Heart right ventricle (tissue), 16 donors: ENCODE data around the gene BMF. TPM values are rescaled to one million over a fixed set of nuclear protein-coding genes. Genes with fewer than 3 reads are reported as not detected.

Source experiments
- ATAC-seq, 8 donors: fragments of 200-7000 bp; cut with Tn5 transposase; one replicate each; pipeline ENCODE4 v1.9.1; 2020; ENCODE audit warnings: mild to moderate bottlenecking in 8 of 8, moderate library complexity in 8 of 8, moderate number of reproducible peaks in 1 of 8
- DNase-seq, 2 donors: peaks; one replicate each; pipeline ENCODE4 v3.0.0-alpha.2; 2020
- H3K27ac ChIP-seq, 10 donors: fragments of 200-600 bp; sonication (generic) in 2 of 10; one replicate each; pipeline versions ENCODE4 v1.5.0 to v1.8.0; 2020 to 2022; ENCODE audit warnings: mild to moderate bottlenecking in 3 of 10
- H3K27me3 ChIP-seq, 7 donors: fragments of 200-600 bp; one replicate each; pipeline ENCODE4 v1.8.0; 2021 to 2022; ENCODE audit warnings: mild to moderate bottlenecking in 2 of 7
- H3K36me3 ChIP-seq, 9 donors: fragments of 200-600 bp; sonication (generic) in 1 of 9; one replicate each; pipeline versions ENCODE4 v1.5.0 to v1.8.0; 2020 to 2022; ENCODE audit warnings: mild to moderate bottlenecking in 2 of 9
- H3K4me1 ChIP-seq, 9 donors: fragments of 200-600 bp; sonication (generic) in 1 of 9; one replicate each; pipeline versions ENCODE4 v1.5.0 to v1.8.0; 2020 to 2022; ENCODE audit warnings: mild to moderate bottlenecking in 4 of 9
- H3K4me3 ChIP-seq, 10 donors: fragments of 200-600 bp; sonication (generic) in 2 of 10; one replicate each; pipeline versions ENCODE4 v1.5.0 to v1.8.0; 2020 to 2022; ENCODE audit warnings: mild to moderate bottlenecking in 7 of 10, moderate library complexity in 2 of 10
- H3K9me3 ChIP-seq, 11 donors: fragments of 200-600 bp in 10 of 11; sonication (generic) in 2 of 11; one replicate each; pipeline versions ENCODE4 v1.5.0 to v1.8.0; 2013 to 2022; ENCODE audit warnings: mild to moderate bottlenecking in 2 of 11, control low read depth in 1 of 11, moderate library complexity in 1 of 11
- CTCF ChIP-seq, 9 donors: fragments of 200-600 bp; sonication (generic) in 2 of 9; IDR thresholded peaks; one replicate each; pipeline versions ENCODE4 v1.5.0 to v1.8.0; 2021 to 2022; ENCODE audit warnings: antibody characterized with exemption in 9 of 9, mild to moderate bottlenecking in 5 of 9, moderate library complexity in 1 of 9
- WGBS, 2 donors: extraction: QIAGEN DNeasy Blood & Tissue Kit; methylation state at CpG; one replicate each; pipeline ENCODE4 v1.1.7; 2013; ENCODE audit warnings: inconsistent platforms in 1 of 2; 5-methylcytosine and 5-hydroxymethylcytosine counted together
- intact Hi-C, 10 donors: fragments of 100-400 bp; cut with DNase I; formaldehyde crosslinking; loops; one replicate each; pipeline versions ENCODE4 v1.11.1 to v1.14.2; 2022
- polyA plus RNA-seq, 2 donors: library from polyadenylated mRNA; stranded (reverse); fragments of 200-250 nt; gene quantifications; one replicate each; pipeline ENCODE4 v1.2.3, GENCODE V29; 2013
- total RNA-seq, 10 donors: library from RNA; stranded (reverse); fragmentation: NEBNext Ultra II Directional in 3 of 10; extraction: Animal tissue kit (Norgen Biotek cat#: 25700) in 3 of 10; gene quantifications; one replicate each; pipeline versions ENCODE4 v1.2.1 to v1.2.4, GENCODE V29; 2021 to 2023
- donor health status: Arrhythmogenic right ventricular cardiomyopathy.
- donor health status: ischemic (EF 13 %, LVEDD 7.1; RV severe dilation, severe dysfunction).
- donor health status: healthy with polysubstance abuse.
- donor health status: DM: no; HTN: yes; CAD: no.
- donor health status: DM: no; HTN: no; CAD: no.
- donor health status: ischemic (EF 25% LVEDD 6.9; RV normal size, moderate dysfunction).
- donor health status: ischemic (EF 25% LVEDD 5.7; RV mildly dilated, moderate dysfunction).
- donor health status: healthy.
- donor health status: DM: yes; HTN: yes; CAD: no.
- donor health status: Ischemic cardiomyopathy.
- donor health status: ischemic (EF 35%, LVEDD 5.7; RV mildly dilated, moderate dysfunction).
- donor health status: nonischemic (EF 11% LVEDD 7.7; RV severe dilation, severe dysfunction).
- donor health status: DM: yes; HTN: yes; CAD: no.
- donor health status: PGD.
- donor health status: ischemic (EF 29% LVEDD 5.4; RV normal size, mild dysfunction).
- donor health status: nonischemic (EF 23%, LVEDD 6.1; RV moderate dilation, normal function).

Gene BMF
- total and polyA plus RNA-seq, 12 donors: 0.92 to 10.2 (median 3.0) TPM

- Histone ChIP-seq H3K36me3 (peaks cover 0 to 20% (median 0%) of the 10 kb centered on the region in 9 donors), H3K27ac (no peak overlapping the region), H3K4me1 (peaks cover 7 to 71% (median 23%) of the 10 kb centered on the region in 9 donors), H3K27me3 (no peaks in the 10 kb centered on the region), H3K4me3 (no peak overlapping the region), H3K9me3 (no peaks in the 10 kb centered on the region)
- DNase-seq (no peak), ATAC-seq (no peak)
- no peak for TF ChIP-seq CTCF (IDR thresholded peaks at IDR 0.05)
- intact Hi-C loops: loop anchor here in 3 of 10 donors (5.0 to 10.0 kb wide), 3 partner anchors 33 to 53 kb away; partner anchors contain the start of gene BMF (in 2 of the 3)
- WGBS, 2 donors: 90 to 91% methylated on average over 14 of the region's 14 CpGs
These were observed 54.7 kb downstream of the BMF start for GRCh38 chr15:40053831-40054604.

- intact Hi-C loops: loop anchor here in 3 of 10 donors (5.0 to 10.0 kb wide), 3 partner anchors 34 to 54 kb away; partner anchors contain the start of gene BMF (in 2 of the 3)
- 73 to 76% methylated on average over 12 of the region's 12 CpGs for WGBS, 2 donors
These were observed 55.4 kb downstream of the BMF start for GRCh38 chr15:40053079-40053830.

GRCh38 chr15:40052604-40053003 is 56.1 kb downstream of the BMF start:
- DNase-seq: no peak
- H3K27me3 ChIP-seq: no peaks in the 10 kb centered on the region
- intact Hi-C loops: loop anchor here in 3 of 10 donors (5.0 to 10.0 kb wide), 3 partner anchors 35 to 55 kb away; partner anchors contain the start of gene BMF (in 2 of the 3)
- H3K4me3 ChIP-seq: no peak overlapping the region
- no peak for TF ChIP-seq CTCF (IDR thresholded peaks at IDR 0.05)
- no peak for ATAC-seq
- peaks cover 7 to 72% (median 37%) of the 10 kb centered on the region in 9 donors for H3K4me1 ChIP-seq
- no peaks in the 10 kb centered on the region for H3K9me3 ChIP-seq
- no peak overlapping the region for H3K27ac ChIP-seq
- peaks cover 0 to 20% (median 0%) of the 10 kb centered on the region in 9 donors for H3K36me3 ChIP-seq
- 73 to 91% methylated on average over 6 of the region's 6 CpGs for WGBS, 2 donors

More at GRCh38 chr15:40053079-40053830, 55.4 kb downstream of the BMF start:
- Histone ChIP-seq H3K9me3 (no peaks in the 10 kb centered on the region), H3K27ac (no peak overlapping the region), H3K4me1 (peaks cover 7 to 71% (median 31%) of the 10 kb centered on the region in 9 donors), H3K4me3 (no peak overlapping the region), H3K27me3 (no peaks in the 10 kb centered on the region), H3K36me3 (peaks cover 0 to 20% (median 0%) of the 10 kb centered on the region in 9 donors)
- ATAC-seq: no peak
- DNase-seq: no peak
- TF ChIP-seq CTCF (IDR thresholded peaks at IDR 0.05): peak in 1 of 9 donors; percentile 8
